NB4 (cell line): ENCODE measurements around the gene EXOSC2.

ENCODE experiments used
- DNase-seq: peaks from one replicate; pipeline ENCODE4 v3.0.0; 2010; ENCODE audit warnings: low read depth
- H3K4me3 ChIP-seq: one replicate; pipeline ENCODE4 v1.5.1; 2011; ENCODE audit warnings: mild to moderate bottlenecking, low read depth, low read length, moderate library complexity
- CTCF ChIP-seq: IDR thresholded peaks from one replicate; pipeline ENCODE4 v1.5.1; 2012; ENCODE audit warnings: low read depth, low read length
- MYC ChIP-seq: IDR thresholded peaks from 2 replicates; pipeline ENCODE4 v1.6.1; 2011; ENCODE audit warnings: low read depth, low read length
- POLR2A ChIP-seq: IDR thresholded peaks from 2 replicates; pipeline ENCODE4 v1.6.1; 2011; ENCODE audit warnings: mild to moderate bottlenecking; ENCODE audit not compliant: insufficient read length; ENCODE audit errors: extremely low read depth
- TF ChIP-seq, protein P1 (sequence below): IDR thresholded peaks from 2 replicates; pipeline ENCODE4 v1.6.1; 2011; ENCODE audit warnings: low read depth, low read length

The EXOSC2 gene

DNA sequence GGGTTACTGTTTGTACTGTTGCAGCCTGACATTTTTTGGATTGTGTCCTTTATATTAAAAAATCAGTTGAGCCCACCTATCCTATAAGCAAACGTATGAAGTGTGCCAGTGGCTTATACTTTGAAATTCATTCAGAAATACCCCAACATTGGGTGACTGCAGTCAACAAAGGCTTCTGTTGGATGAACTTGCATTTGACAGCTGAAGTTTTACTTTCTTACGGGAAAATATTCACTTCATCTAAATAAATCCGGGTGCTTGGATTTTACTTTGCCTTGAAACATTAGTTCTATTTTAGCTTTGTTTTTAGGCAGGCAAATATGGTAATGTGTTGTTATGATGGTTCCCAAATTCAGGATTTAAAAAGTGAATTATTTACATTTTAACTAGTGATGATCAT is 21.7 kb downstream of the EXOSC2 start:
- no peak for DNase-seq
- TF ChIP-seq POLR2A (no peak), MYC (no peak), CTCF (no peak)
- TF ChIP-seq, protein P1, sequence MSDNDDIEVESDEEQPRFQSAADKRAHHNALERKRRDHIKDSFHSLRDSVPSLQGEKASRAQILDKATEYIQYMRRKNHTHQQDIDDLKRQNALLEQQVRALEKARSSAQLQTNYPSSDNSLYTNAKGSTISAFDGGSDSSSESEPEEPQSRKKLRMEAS: no peak
- H3K4me3 ChIP-seq: peak overlapping the region; percentile 65

GRCh38 chr9:130718562-130718961 is 25.0 kb downstream of the EXOSC2 start:
- DNase-seq: no peak
- TF ChIP-seq POLR2A (no peak), MYC (no peak), CTCF (no peak)
- TF ChIP-seq, protein P1: no peak
- H3K4me3 ChIP-seq: no peak overlapping the region

DNA sequence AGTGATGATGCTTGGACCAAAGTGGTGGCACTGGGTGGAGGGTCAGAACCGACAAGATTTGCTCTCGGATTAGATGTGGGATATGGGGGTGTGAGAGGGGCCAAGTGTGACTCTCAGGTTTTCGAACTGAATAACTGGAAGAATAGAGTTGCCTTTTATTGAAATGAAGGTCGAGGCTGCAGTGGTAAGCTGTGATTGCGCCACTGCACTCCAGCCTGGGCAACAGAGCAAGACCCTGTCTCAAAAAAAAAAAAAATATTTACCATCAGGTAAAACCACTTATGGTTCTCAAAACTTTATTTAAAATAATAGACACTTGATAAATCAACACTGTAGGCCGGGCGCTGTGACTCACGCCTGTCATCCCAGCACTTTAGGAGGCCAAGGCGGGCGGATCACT is 27.2 kb downstream of the EXOSC2 start:
- no peak overlapping the region for H3K4me3 ChIP-seq
- DNase-seq: no peak
- TF ChIP-seq CTCF: no peak

DNA sequence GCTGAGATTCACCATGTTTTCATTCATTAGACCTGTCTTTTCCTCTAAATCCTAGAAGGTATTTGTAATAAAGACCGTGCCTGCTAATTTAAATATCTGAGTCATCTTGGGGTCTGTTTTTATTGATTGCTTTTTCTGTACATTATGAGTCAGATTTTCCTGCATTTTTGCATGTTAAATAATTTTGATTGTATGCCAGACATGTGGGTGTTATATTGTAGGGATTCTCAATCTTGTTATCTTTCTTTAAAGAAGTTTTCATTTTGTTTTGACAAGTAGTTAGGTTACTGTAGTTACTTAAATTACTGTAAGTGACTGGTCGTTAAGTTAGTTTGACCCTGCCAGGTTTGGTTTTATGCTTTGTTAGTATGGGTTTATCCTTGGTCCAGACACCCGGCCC is 35.1 kb downstream of the EXOSC2 start:
- TF ChIP-seq MYC: no peak
- no peak for TF ChIP-seq POLR2A
- DNase-seq: no peak
- no peak overlapping the region for H3K4me3 ChIP-seq

DNA sequence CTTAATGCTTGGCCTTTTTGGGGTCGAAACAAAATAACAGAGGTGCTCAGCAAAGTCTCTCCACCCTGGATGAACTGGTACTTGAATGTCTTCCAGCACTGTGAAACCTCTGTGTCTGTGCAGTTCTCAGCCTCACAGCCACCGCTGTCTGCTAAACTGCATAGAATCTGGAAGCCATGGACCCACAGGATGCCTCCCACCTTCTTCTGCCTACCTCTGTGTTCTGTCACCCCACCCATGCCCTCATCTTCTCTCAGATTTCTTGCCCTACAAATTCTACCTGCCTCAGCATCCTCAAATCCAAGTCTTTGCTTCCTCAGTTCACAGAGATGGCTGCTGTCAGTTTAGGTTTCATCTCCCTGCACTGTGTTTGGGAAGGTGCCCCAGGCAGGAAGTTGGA is 35.6 kb downstream of the EXOSC2 start:
- no peak for DNase-seq
- H3K4me3 ChIP-seq: no peak overlapping the region
- TF ChIP-seq, protein P1: no peak
- no peak for TF ChIP-seq POLR2A
- no peak for TF ChIP-seq CTCF
- no peak for TF ChIP-seq MYC

DNA sequence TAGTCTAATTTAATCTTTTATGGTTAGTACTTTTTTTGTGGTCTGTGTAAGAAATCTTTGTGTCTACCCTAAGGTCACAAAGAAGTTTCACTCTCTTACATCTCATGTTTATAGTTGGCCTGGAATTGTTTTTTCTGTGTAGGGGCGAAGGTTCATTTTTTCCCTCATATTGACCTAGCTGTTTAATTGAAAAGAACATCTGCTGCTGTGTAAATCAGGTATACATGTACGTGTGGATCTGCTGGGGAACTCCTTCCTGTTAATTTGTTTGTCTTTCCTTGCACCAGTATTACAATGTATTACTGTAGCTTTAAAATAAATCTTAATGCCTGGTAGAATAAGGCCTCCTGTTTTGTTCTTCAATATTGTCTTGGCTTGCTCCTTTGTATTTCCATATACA is 37.8 kb downstream of the EXOSC2 start:
- TF ChIP-seq MYC (no peak), CTCF (no peak), POLR2A (no peak)
- TF ChIP-seq, protein P1: no peak
- H3K4me3 ChIP-seq: no peak overlapping the region
- no peak for DNase-seq
